Right kidney (tissue), 1 donor: ENCODE results near the gene ABCB1.
"Not testable (repeated sequence)": the region's sequence is repeated elsewhere in the genome, so short reads cannot be mapped to it uniquely, and the experiment has no call there.

Source experiments
- DNase-seq: peaks from one replicate; pipeline ENCODE4 v3.0.0-alpha.2; 2016

ABCB1 gene

GRCh38 chr7:87575521-87575920 is 25.2 kb downstream of the ABCB1 start:
- DNase-seq: no peak

GRCh38 chr7:87574630-87575029 is 26.1 kb downstream of the ABCB1 start:
- no peak for DNase-seq

- DNase-seq: not testable (repeated sequence)
Observed at GRCh38 chr7:87572513-87572912, 28.2 kb downstream of the ABCB1 start.

- no peak for DNase-seq
Observed at GRCh38 chr7:87570178-87570577, 30.5 kb downstream of the ABCB1 start.

- DNase-seq: no peak
Observed at GRCh38 chr7:87567052-87567451, 33.6 kb downstream of the ABCB1 start.

- no peak for DNase-seq
Observed at GRCh38 chr7:87566311-87566900, 34.3 kb downstream of the ABCB1 start.

- DNase-seq: no peak
Observed at GRCh38 chr7:87565877-87566276, 34.8 kb downstream of the ABCB1 start.

GRCh38 chr7:87564296-87564963 is 36.3 kb downstream of the ABCB1 start:
- DNase-seq: peak; percentile 17

GRCh38 chr7:87561702-87562101 is 39.0 kb downstream of the ABCB1 start:
- DNase-seq: no peak

GRCh38 chr7:87561102-87561501 is 39.6 kb downstream of the ABCB1 start:
- no peak for DNase-seq

GRCh38 chr7:87552351-87552900 is 48.3 kb downstream of the ABCB1 start:
- no peak for DNase-seq

GRCh38 chr7:87548123-87548919 is 52.4 kb downstream of the ABCB1 start:
- DNase-seq: no peak

- DNase-seq: no peak
Observed at GRCh38 chr7:87545760-87546159, 54.9 kb downstream of the ABCB1 start.

GRCh38 chr7:87543623-87544022 is 57.1 kb downstream of the ABCB1 start:
- no peak for DNase-seq

GRCh38 chr7:87541648-87542047 is 59.0 kb downstream of the ABCB1 start:
- no peak for DNase-seq

- DNase-seq: no peak
Observed at GRCh38 chr7:87538052-87538451, 62.6 kb downstream of the ABCB1 start.

- no peak for DNase-seq
Observed at GRCh38 chr7:87534072-87534471, 66.6 kb downstream of the ABCB1 start.

GRCh38 chr7:87530126-87530525 is 70.6 kb downstream of the ABCB1 start:
- no peak for DNase-seq

GRCh38 chr7:87528730-87529129 is 72.0 kb downstream of the ABCB1 start:
- no peak for DNase-seq

- DNase-seq: no peak
Observed at GRCh38 chr7:87518735-87519134, 81.9 kb downstream of the ABCB1 start.

GRCh38 chr7:87517891-87518290 is 82.8 kb downstream of the ABCB1 start:
- no peak for DNase-seq

- no peak for DNase-seq
Observed at GRCh38 chr7:87517136-87517815, 83.4 kb downstream of the ABCB1 start.
